HG03469 (cell line): ENCODE data around the gene CFAP20DC.
"Not testable (repeated sequence)": the region's sequence is repeated elsewhere in the genome, so short reads cannot be mapped to it uniquely, and the experiment has no call there.

Experiments used
- ATAC-seq: cut with Tn5 transposase; IDR thresholded peaks from one replicate; pipeline ENCODE4 v1.9.1; 2021; ENCODE audit warnings: mild to moderate bottlenecking, moderate library complexity, moderate number of reproducible peaks; ENCODE audit not compliant: unreplicated experiment

CFAP20DC gene

DNA sequence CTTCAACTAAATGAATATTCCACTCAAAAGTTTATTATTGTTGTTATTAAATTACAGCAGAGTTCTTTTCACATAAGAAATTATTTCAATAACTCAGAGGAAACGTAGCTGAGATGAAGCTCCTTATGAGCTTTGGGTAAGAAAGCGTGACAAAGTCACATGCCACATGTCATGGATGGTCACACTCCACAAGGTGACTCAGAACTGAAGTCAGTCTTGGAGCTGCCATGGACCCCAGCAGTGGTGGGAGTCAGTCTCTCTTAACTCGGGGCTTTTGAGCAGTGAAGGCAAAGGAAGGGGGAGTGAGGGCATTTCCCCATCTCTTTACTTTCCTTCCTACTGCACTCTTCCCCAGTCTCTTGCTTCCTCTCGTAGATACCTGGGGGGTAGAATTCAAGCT is 295.8 kb downstream of the CFAP20DC start:
- ATAC-seq, result peak; percentile 64

DNA sequence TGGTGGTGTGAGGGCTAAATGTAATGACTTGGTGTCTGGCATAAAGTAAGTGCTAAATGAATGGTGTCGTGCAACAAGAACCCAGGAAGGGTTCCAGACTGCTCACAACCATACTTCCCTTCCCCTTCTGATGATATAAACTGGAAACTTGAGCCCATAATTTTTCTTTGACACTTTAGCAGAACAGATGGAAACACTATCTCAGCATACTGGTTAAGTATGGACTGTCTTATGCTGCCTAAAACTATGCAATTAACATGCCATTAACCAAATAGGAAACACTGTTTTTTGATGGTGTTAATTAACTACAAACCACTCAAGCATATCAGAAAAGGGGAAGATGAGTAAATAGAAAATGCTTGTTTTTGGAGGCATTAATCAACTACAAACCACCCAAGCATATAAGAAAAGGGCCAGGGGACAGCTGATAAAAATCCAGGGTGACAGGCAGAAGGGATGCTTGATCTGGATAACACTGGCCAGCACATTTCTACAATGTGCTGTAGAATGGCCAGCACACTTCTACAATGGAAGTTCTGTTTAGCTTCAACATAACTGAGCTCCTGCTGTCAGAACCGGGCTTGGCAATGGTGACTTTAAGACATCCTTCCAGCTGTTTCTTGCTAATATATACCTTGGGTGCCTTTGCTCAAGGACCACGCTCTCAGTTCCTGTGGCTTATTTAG is 297.8 kb downstream of the CFAP20DC start:
- ATAC-seq, result no peak

DNA sequence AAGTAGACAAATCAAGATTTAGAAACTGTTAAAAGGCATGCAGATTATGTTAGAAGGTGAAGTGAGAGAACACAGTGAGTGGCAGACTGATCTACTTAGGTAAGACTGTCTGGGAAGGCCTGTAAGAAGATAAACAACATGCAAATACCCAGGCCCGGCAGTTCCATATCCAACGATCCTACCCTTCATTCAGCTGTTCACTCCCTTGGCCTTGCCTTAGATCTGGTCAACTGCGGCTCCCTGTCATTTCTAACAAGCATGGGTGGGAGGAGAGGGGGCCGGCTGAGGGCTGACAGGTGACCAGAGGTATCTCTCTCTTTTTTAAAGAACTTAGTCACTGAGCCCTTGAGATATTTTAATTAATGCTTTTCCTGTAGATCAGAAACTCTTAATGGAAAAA is 298.6 kb downstream of the CFAP20DC start:
- ATAC-seq, result no peak

DNA sequence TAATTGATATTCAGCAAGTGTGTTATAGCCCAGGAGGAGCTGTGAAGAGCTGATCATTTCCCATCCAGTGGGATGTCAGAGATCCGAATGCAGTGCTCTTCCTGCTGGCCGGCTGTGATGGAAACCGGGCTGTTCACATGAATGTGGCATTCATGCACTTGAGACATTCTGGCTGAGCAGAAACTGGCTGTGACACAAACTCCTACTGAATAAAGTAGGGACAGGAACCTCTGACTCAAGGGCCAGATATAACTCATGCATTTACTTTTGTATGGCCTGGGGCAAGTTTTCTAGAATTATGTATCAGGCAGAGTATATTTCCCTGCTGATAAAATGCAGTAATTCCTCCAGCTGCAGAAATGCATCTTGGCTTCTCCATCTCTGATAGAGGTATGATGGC is 299.9 kb downstream of the CFAP20DC start:
- ATAC-seq, result no peak

DNA sequence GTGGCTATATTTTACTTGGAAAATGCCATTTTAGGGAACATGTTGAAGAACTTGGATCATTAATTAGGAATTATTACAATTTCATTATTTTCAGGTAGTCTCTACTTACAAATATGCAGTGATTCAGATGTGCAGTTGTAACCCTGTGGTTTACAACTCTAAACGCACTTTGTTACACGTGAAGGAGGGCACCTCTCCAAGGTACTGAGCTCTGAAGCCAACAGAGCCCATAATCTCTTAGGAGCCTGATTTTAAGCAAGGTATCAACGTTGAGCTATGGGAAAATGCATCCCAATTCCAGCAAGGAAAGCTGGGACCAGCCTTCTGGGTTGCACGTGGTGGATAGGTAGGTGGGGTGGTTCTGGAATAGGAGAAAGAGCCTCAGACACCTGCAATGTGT is 301.8 kb downstream of the CFAP20DC start:
- no peak for ATAC-seq

DNA sequence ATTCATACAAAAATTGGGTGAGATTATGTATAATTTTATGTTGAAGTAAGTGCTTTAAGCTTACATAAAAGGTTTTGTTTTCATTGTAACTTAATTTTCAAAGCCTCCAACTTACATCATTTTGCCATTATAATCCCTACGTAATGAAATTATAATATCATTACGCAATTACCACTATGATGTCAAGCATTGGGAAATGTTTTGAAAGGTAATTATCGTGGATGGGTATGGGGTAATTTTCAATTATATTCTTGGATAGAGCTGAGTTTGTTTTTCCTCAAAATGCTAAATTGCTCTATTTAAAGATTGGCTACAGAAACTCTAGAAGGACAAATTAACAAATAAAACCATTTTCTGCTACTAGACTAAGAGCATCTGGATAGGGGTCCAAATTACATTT is 303.1 kb downstream of the CFAP20DC start:
- no peak for ATAC-seq

DNA sequence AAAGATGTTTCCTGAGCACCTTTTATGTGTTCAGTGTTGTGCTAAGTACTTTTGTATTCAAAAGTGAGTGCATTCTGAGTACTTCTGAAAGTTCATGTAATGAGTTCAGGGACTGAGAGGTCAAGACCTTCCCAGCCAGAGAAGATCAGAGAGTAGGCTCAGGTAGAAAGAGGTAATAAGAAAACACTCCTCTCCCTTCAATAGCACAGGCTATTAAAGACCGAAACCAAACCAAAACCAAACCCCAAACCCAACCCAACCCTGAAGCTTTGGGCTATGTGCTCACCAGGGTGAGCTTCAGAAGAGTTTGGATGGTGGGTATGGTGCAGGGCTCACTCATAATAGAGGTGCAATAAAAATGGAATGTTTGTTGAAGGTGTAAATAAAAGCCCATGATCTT is 306.5 kb downstream of the CFAP20DC start:
- ATAC-seq, result no peak

DNA sequence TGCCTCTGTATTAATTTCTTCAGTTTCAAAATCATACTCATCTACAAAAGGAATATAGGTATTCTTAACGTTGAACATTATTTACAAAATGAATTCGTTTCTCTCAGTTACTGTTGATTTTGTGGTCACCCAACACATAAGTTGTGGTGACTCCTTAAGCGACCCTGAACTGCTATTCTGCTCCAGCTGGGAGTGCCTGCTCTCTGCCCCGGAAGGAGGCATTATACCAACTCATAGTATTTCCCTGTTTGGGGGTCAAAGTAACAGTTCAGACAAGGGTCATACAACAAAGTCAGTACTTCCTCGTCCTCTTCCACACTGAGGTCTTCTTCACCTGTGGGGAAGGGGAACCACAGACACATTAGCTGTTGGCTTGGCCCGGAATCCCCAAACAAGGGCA is 307.6 kb downstream of the CFAP20DC start:
- no peak for ATAC-seq

DNA sequence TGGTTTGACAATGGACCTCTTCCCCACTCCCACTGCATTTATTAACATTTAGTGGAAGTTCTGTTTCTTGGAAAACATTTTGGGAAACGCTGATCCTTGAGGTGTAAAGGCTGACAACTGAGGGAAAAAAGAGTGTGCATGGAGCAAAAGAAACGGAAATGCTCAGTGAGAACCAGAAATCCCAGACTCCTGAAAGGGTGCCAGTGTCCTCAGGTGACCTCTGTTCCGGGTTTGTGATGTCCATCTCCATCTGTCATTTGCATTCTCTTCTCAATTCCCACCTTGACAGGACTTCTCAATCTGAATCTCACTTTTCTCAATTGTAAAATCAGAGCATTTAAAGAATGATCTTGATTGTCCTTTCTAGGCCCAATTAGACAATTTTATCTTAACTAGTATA is 312.2 kb downstream of the CFAP20DC start:
- ATAC-seq, result no peak

DNA sequence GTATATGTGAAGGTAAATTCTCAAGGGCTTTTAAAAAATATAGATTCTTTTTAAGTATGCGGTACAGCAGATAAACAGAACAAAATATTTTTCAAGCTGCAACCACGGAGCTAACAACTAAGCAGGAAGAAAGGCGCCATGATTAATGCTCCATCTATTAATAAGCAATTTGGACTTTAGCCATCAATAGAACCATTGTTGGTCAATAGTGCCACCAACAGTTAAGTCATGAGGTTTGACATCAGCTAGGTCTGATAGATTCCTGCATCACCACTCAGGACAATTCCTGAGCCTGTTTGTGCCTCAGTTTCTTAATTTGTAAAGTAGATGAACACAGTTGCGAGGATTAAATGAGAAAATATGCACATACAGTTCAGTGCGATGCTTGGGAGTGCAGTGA is 318.2 kb downstream of the CFAP20DC start:
- ATAC-seq, result no peak

DNA sequence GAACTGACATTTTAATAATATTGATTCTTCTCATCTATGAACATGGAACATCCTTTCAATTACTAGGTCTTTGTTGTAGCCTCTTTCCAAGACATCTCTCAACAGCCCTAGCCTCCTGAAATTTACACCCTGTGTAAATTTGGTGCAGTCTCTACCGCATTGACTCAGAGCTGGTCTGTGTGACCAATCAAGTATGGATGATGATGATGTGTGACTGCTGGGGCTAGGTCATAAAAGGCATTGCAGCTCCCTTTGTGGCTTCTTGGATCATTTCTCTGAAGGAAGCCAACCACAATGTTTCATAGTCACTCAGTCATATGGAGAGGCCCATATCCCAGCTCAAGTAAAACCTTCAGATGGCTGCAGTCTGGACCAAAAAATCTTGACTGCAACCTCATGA is 321.1 kb downstream of the CFAP20DC start:
- no peak for ATAC-seq

DNA sequence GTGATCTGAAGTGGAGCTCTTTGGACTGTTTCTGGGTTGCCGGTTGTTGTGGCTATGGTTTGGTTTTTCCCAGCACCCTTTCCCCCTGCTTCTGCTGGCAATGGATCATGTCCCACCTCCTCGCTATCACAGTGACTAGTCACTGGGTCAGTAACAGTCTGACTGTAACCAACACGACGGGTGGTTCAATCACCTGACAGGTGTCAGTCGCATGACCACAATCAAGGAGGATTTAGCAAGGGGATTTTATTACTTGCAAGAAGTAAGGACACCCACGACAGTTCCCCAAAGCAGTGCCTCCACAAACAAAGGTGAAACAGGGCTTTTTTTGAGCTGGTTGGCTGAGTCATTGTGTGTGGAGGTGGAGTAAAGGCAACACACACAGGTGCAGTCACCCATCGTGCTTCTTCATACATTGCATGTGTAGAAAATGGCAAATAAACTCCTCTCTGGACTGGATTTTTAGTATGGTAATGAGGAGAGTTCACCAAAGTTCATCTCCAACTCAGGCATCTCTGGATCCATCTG is 324.4 kb downstream of the CFAP20DC start:
- no peak for ATAC-seq

DNA sequence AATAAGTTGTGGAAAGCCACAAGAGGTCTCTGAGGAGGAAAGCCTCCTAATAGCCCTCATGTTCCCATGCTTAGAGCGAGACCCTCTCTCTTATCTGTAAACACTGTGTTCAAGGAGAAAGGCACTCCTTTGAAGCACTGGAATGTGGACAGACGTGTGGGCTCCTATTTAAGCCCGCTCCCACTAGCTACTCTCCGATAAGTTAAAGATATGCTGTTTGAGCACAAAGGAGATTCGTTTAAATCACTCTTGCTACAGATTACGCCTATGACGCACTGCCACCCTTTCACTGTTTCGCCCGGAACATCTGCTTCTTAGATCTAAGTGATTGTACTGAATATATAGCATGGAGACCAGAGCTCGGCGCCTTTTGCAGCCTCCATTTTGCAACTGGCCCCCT is 325.5 kb downstream of the CFAP20DC start:
- no peak for ATAC-seq

DNA sequence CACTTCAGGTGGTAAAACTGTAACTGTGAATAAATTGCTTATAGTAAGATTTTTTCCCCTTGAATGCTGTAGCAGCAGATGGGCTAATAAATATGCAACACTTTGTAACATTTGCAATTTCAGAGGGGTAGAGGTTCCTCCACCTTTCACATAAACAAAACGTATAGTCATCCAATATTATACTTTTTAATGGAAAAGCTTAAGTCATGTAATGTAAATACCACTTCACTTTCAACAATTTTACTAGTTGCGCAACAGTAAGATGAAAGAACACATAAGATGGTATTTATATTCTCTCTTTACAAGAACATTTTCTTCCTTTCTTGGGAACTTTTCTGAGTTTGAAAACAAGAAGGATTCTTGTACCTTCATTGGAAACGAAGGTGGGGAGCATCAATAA is 326.7 kb downstream of the CFAP20DC start:
- no peak for ATAC-seq

DNA sequence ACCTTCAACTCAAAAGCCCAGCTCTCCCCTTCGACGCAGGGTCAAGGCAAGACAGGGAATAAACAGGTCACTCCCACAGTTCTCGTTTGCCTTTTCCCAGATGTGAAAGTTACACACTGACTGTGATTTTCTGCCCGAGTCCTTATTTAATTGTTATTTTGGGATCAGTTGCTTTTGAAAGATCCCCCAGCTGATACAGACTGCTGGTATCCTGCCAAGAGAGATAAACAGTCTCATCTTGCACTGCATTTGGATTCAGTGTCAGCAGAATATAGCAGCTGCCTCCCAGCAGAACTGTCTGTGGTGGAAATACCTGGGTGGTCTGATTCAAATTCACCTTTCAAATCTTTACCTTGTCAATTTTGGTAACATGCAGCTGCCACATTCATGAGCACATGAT is 327.3 kb downstream of the CFAP20DC start:
- no peak for ATAC-seq

DNA sequence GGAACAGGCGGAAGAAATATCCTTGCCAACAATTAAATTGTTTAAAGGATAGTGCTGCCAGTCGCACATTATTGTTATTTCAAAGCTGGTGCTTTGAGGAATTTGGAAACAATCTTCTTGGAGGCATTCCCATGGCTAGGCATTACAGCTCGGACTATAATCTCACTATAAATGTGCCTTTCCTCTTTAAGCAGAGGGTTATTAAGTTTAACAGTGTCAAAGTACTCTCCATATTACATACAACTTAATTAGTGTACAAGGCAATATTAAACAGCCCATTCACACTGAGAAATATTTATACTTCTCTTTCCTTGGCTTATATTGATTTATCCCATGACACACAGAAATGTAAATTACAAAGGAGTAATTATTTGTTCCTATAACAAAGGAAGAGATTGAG is 329.3 kb downstream of the CFAP20DC start:
- no peak for ATAC-seq

DNA sequence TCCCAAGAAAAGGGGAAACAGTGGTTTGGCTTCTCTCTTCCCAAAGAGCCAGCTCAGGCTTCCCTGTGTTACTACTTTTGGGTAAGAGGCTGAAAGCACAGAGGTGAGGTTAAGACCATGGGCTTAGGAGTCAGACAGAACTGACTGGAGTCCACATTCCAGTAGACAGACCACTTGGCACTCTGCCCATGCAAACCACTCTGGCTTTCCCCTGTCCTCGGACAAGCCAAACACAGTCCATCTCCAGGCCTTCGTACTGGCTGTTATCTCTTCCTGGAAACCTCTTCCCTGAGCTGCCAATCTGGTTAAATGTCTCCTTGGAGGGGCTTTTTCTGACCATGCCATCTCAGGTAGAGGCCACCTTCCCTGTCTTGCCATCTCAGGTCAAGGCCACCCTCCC is 330.1 kb downstream of the CFAP20DC start:
- no peak for ATAC-seq

DNA sequence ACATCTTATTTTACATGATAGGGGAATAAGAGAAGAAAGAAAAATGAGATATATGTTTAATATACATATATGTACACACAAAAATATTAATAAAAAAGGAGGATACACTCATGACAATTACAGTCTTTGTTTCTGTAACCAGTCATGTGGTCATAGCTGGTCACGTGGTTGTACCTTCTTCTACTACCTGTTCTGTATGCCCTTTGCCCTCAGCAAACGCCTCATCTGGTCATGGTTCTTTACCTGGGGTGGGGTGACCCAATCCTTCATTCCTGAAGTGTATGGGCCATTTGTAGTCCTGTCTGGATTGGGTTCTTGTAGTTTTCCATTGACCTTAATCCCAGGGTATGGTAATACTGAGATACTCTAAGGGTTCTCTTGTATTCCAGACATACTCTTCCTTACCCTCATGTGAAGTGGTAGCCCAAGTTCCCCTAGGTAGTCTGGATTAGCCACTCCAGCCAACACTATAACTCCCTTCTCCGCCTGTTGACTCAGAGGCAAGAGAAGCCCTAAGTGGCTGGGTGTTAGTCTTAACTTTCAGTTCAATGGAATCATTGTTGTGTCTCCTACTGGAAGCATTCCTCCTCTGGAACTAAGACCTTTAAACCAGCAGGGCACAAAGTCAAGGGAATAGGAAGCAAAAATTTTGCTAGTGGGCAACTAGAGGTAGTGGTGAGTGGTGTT is 336.0 kb downstream of the CFAP20DC start:
- ATAC-seq, result no peak

DNA sequence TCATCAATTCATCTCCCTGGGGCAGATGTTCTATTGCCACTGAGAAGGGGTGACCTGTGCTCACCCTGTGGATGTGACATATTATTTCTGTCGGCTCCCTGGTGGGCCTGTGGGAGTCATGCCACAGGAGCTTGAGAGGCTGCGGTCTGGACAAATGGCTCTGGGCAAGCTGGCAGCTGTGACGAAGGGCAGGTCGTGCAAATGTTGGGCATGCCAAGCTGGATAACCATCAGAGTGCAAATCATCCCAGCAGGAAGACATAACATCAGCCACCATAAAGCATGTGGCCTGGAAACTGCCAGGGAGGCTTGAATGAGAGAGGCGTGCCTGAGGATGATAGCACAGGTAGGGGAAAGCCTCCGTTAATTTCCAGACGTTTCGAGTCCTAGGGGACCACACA is 338.0 kb downstream of the CFAP20DC start:
- no peak for ATAC-seq

DNA sequence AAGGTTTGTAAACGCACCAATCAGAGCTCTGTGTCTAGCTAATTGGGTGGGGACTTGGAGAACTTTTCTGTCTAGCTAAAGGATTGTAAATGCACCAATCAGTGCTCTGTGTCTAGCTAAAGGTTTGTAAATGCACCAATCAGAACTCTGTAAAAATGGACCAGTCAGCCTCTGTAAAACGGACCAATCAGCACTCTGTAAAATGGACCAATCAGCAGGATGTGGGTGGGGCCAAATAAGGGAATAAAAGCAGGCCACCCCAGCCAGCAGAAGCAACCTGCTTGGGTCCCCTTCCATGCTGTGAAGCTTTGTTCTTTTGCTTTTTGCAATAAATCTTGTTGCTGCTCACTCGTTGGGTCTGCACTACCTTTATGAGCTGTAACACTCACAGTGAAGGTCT is 340.8 kb downstream of the CFAP20DC start:
- ATAC-seq, result not testable (repeated sequence)

DNA sequence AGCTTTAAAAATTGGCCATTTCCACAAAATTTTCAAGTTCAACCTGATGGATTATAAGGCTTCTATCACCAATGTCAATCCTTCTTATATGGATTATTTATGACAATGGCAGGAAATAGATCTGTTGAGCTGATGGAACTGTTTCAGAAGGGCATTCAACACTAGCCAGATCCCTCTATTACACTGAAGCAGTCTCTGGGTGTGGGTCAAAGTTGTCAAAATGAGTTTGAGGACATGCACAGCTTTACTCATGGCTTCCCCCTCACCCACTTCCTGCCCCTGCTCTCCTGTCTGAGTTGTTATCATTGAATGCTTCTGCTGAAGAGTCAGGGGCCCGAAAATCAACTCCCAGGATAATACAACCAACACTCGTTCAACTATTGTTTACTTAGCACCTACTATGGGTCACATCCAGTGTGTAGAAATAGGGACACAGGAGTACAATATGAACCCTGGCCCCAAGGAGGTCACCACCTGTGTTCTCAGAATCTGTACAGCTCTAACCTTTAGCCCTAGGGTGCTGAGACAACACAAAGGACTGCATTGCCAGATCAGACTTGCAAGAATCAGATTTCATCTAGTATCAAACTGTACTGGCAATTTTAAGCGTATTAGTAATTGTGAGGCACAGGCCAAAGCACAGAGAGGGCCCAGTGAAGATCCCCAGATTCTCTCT is 341.6 kb downstream of the CFAP20DC start:
- ATAC-seq, result no peak

DNA sequence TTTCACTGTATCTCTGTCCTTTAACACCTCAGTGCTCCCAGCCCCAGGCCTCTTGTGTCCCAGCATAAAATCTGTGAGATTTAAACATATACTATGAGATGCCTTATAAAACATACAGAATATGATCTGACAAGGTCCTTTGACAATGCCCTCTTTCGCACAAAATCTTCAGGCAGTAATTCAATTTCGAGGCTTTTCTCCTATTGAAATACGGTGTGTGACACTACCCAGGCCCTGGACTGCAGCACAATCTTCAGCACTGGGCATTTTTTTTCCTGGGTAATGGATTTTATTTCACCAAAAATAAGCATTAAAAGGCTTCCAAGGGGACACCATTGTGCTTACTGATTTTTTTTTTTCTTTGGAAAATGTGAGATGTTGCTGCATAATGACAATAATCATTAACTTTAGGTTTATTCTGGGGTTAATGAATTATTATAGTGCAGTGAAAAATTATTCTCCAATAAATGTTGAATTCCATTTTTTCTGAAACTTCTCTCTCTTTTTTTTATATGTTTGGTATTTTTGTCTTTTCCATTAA is 342.4 kb downstream of the CFAP20DC start:
- no peak for ATAC-seq
